Endodermal cell (in vitro differentiated cells): ENCODE data around the gene ZNF765. TPM values are rescaled to one million over a fixed set of nuclear protein-coding genes. Genes with fewer than 3 reads are reported as not detected.

Source experiments
- DNase-seq: peaks from one replicate; pipeline ENCODE4 v3.0.0-alpha.2; 2017
- H3K27ac ChIP-seq: 2 replicates; pipeline ENCODE4 v1.5.1; 2013; ENCODE audit warnings: mild to moderate bottlenecking, low read depth, low read length, moderate library complexity
- H3K27me3 ChIP-seq: 2 replicates; pipeline ENCODE4 v1.6.1; 2013; ENCODE audit warnings: mild to moderate bottlenecking, low read length, moderate library complexity; ENCODE audit not compliant: insufficient read depth, control insufficient read depth, poor library complexity, severe bottlenecking
- H3K36me3 ChIP-seq: 2 replicates; pipeline ENCODE4 v1.7.0; 2013; ENCODE audit warnings: mild to moderate bottlenecking, low read length, moderate library complexity; ENCODE audit not compliant: control insufficient read depth, insufficient read depth
- H3K4me1 ChIP-seq: one replicate; pipeline ENCODE4 v1.7.0; 2013; ENCODE audit warnings: low read length; ENCODE audit not compliant: control insufficient read depth, insufficient read depth
- H3K4me3 ChIP-seq: 2 replicates; pipeline ENCODE4 v1.5.1; 2013; ENCODE audit warnings: mild to moderate bottlenecking, low read length, moderate library complexity
- H3K9ac ChIP-seq: 2 replicates; pipeline ENCODE4 v1.6.1; 2013; ENCODE audit warnings: mild to moderate bottlenecking, low read length, moderate library complexity; ENCODE audit not compliant: poor library complexity, severe bottlenecking; ENCODE audit errors: extremely low read depth
- H3K9me3 ChIP-seq: 2 replicates; pipeline ENCODE4 v1.6.1; 2013; ENCODE audit warnings: mild to moderate bottlenecking, low read length, moderate library complexity; ENCODE audit not compliant: control insufficient read depth
- H3K27ac Mint-ChIP-seq: 2 replicates; pipeline ENCODE4 v1.8.0; 2020; ENCODE audit warnings: mixed read lengths
- H3K27me3 Mint-ChIP-seq: 2 replicates; pipeline ENCODE4 v1.8.0; 2021; ENCODE audit warnings: mild to moderate bottlenecking, mixed read lengths; ENCODE audit not compliant: insufficient read depth
- H3K36me3 Mint-ChIP-seq: 2 replicates; pipeline ENCODE4 v1.8.0; 2020; ENCODE audit warnings: low read depth, mixed read lengths
- H3K4me1 Mint-ChIP-seq: 2 replicates; pipeline ENCODE4 v1.8.0; 2020; ENCODE audit warnings: mixed read lengths
- H3K4me3 Mint-ChIP-seq: 2 replicates; pipeline ENCODE4 v1.8.0; 2020; ENCODE audit warnings: mild to moderate bottlenecking, moderate library complexity, mixed read lengths
- H3K9me3 Mint-ChIP-seq: 2 replicates; pipeline ENCODE4 v1.8.0; 2020; ENCODE audit warnings: mild to moderate bottlenecking, mixed read lengths
- CTCF ChIP-seq: fragments of 200-600 bp; sonication (generic); conservative IDR thresholded peaks from 2 replicates; pipeline ENCODE4 v1.5.0; 2021; ENCODE audit warnings: antibody characterized with exemption, mild to moderate bottlenecking
- WGBS, 2 experiments: methylation state at CpG; one replicate each; pipeline versions ENCODE4 v1.1.5 to v1.1.7; 2013; ENCODE audit warnings: missing lambda C conversion rate in 2 of 2, mixed read lengths in 1 of 2; ENCODE audit not compliant: insufficient coverage in 1 of 2, insufficient read length in 1 of 2; 5-methylcytosine and 5-hydroxymethylcytosine counted together
- total RNA-seq, 2 donors: library from RNA; stranded (reverse); fragmentation: NEBNext Ultra II Directional in 1 of 2; extraction: Animal tissue kit (Norgen Biotek cat#: 25700) in 1 of 2; gene quantifications; 2 replicates in 1 of 2; 3 replicates in 1 of 2; pipeline ENCODE4 v1.2.1, GENCODE V29; 2021

Gene ZNF765
- total RNA-seq, 2 donors from 2014 or later: 30.1 to 35.9 TPM

- no peak overlapping the region for H3K27ac ChIP-seq
- H3K9me3 ChIP-seq: peaks cover 36% of the 10 kb centered on the region
- TF ChIP-seq CTCF: no peak
Measured at GRCh38 chr19:53388904-53389303, 6.0 kb upstream of the ZNF765 start.

GRCh38 chr19:53389571-53389970, 5.4 kb upstream of the ZNF765 start:
- Histone ChIP-seq H3K36me3 (peaks cover 20% of the 10 kb centered on the region), H3K9me3 (peaks cover 30% of the 10 kb centered on the region), H3K4me1 (no peaks in the 10 kb centered on the region), H3K4me3 (no peak overlapping the region), H3K9ac (no peak overlapping the region), H3K27me3 (no peaks in the 10 kb centered on the region), H3K27ac (no peak overlapping the region)
- no peaks in the 10 kb centered on the region for H3K27me3 Mint-ChIP-seq
- 92 to 94% methylated on average over 6 to 8 of the region's 8 CpGs for WGBS, 2 experiments
- H3K9me3 Mint-ChIP-seq: peaks cover 39% of the 10 kb centered on the region
- H3K4me1 Mint-ChIP-seq: peaks cover 7% of the 10 kb centered on the region
- DNase-seq: no peak
- H3K36me3 Mint-ChIP-seq: peaks cover 29% of the 10 kb centered on the region
- peak overlapping the region; percentile 56 for H3K27ac Mint-ChIP-seq
- H3K4me3 Mint-ChIP-seq: peak overlapping the region; percentile 17
- no peak for TF ChIP-seq CTCF

More at GRCh38 chr19:53388904-53389303, 6.0 kb upstream of the ZNF765 start:
- H3K4me3 Mint-ChIP-seq: no peak overlapping the region
- Histone ChIP-seq H3K9ac (no peak overlapping the region), H3K4me1 (no peaks in the 10 kb centered on the region), H3K4me3 (no peak overlapping the region), H3K36me3 (peaks cover 25% of the 10 kb centered on the region), H3K27me3 (no peaks in the 10 kb centered on the region)
- H3K27me3 Mint-ChIP-seq: no peaks in the 10 kb centered on the region
- 89 to 94% methylated on average over 3 to 5 of the region's 5 CpGs for WGBS, 2 experiments
- peaks cover 35% of the 10 kb centered on the region for H3K36me3 Mint-ChIP-seq
- no peak overlapping the region for H3K27ac Mint-ChIP-seq
- H3K4me1 Mint-ChIP-seq: peaks cover 7% of the 10 kb centered on the region
- peaks cover 44% of the 10 kb centered on the region for H3K9me3 Mint-ChIP-seq
- DNase-seq: no peak

- Mint-ChIP-seq H3K27me3 (no peaks in the 10 kb centered on the region), H3K4me1 (peaks cover 7% of the 10 kb centered on the region), H3K9me3 (peaks cover 35% of the 10 kb centered on the region), H3K36me3 (peaks cover 25% of the 10 kb centered on the region), H3K4me3 (peak overlapping the region; percentile 17), H3K27ac (peak overlapping the region; percentile 56)
- no peak for TF ChIP-seq CTCF
- no peak overlapping the region for H3K4me3 ChIP-seq
- peaks cover 16% of the 10 kb centered on the region for H3K36me3 ChIP-seq
- H3K27ac ChIP-seq: no peak overlapping the region
- peak; percentile 83 for DNase-seq
- H3K9ac ChIP-seq: no peak overlapping the region
- WGBS, 2 experiments: 94 to 96% methylated on average over 6 to 22 of the region's 22 CpGs
- H3K9me3 ChIP-seq: peaks cover 25% of the 10 kb centered on the region
- no peaks in the 10 kb centered on the region for H3K27me3 ChIP-seq
- H3K4me1 ChIP-seq: no peaks in the 10 kb centered on the region
Measured at GRCh38 chr19:53389978-53390377, 5.0 kb upstream of the ZNF765 start.
